Activated CD4-positive, CD25-positive, alpha-beta regulatory T cell (primary cell): Measurements from ENCODE around the gene SIAE.
"Not testable (repeated sequence)": the region's sequence is repeated elsewhere in the genome, so short reads cannot be mapped to it uniquely, and the experiment has no call there.

Experiments used
- DNase-seq, 4 experiments: peaks; one replicate each; lab custom pipeline; 2025; lab: John Stamatoyannopoulos, UW

The SIAE gene

GRCh38 chr11:124622531-124623451 is 50.7 kb downstream of the SIAE start, which contains the start of gene TBRG1:
TSS of gene TBRG1 (plus strand) at chr11:124622864. CDS start at chr11:124623084, 220 bp downstream.
- DNase-seq: peak; percentile 61 to 77 (median 71)

GRCh38 chr11:124618863-124619262 is 54.7 kb downstream of the SIAE start:
- no peak for DNase-seq

GRCh38 chr11:124612567-124613246 is 60.8 kb downstream of the SIAE start:
- DNase-seq: no peak

- DNase-seq: no peak
Measured at GRCh38 chr11:124612045-124612444, 61.5 kb downstream of the SIAE start.

GRCh38 chr11:124611064-124611463 is 62.5 kb downstream of the SIAE start, which contains the start of gene PANX3:
TSS of gene PANX3 (plus strand) at chr11:124611428. CDS start at chr11:124611557, 129 bp downstream.
- no peak for DNase-seq

- DNase-seq: no peak
Measured at GRCh38 chr11:124610295-124610694, 63.2 kb downstream of the SIAE start.

GRCh38 chr11:124608147-124608546 is 65.4 kb downstream of the SIAE start:
- no peak for DNase-seq

- no peak for DNase-seq
Measured at GRCh38 chr11:124605719-124606118, 67.8 kb downstream of the SIAE start.

- DNase-seq: not testable (repeated sequence)
Measured at GRCh38 chr11:124602723-124603122, 70.8 kb downstream of the SIAE start.

GRCh38 chr11:124602193-124602592 is 71.3 kb downstream of the SIAE start:
- DNase-seq: no peak

GRCh38 chr11:124600621-124601320 is 72.8 kb downstream of the SIAE start:
- DNase-seq: no peak

GRCh38 chr11:124597626-124598025 is 75.9 kb downstream of the SIAE start:
- no peak for DNase-seq

GRCh38 chr11:124595302-124595701 is 78.2 kb downstream of the SIAE start:
- DNase-seq: no peak

GRCh38 chr11:124592627-124593026 is 80.9 kb downstream of the SIAE start:
- no peak for DNase-seq

GRCh38 chr11:124591430-124591829 is 82.1 kb downstream of the SIAE start:
- no peak for DNase-seq

- DNase-seq: peak in 2 of 4 experiments; percentile 2 to 14
Measured at GRCh38 chr11:124586238-124586860, 87.2 kb downstream of the SIAE start.

- no peak for DNase-seq
Measured at GRCh38 chr11:124584681-124585372, 88.7 kb downstream of the SIAE start.

- no peak for DNase-seq
Measured at GRCh38 chr11:124583781-124584180, 89.8 kb downstream of the SIAE start.
